HG03354 (cell line): ENCODE measurements around the gene LCLAT1.
"Not testable (repeated sequence)": the region's sequence is repeated elsewhere in the genome, so short reads cannot be mapped to it uniquely, and the experiment has no call there.

Experiments used
- ATAC-seq: cut with Tn5 transposase; IDR thresholded peaks from one replicate; pipeline ENCODE4 v1.9.1; 2021; ENCODE audit warnings: mild to moderate bottlenecking; ENCODE audit not compliant: unreplicated experiment, poor library complexity, severe bottlenecking

Gene LCLAT1

DNA sequence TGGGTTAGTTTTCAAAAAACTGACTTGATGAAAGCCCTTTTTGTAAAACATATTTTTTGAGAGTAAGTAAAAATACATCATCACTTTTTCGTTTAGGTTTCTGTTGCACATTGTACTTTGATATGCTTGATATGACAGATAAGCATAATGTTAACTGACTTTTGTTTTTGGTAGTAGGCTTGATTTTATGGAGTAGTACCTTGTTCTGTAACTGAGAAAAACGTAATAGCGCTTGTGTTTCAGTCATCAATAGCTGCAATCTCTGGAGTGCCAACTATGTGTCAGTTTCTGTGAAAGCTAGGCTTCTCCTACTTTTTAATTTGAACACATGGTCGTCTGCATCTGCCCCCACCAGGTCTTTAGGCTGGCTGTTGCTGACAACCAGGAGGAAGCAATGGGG lies 1.3 kb downstream of the LCLAT1 start:
- ATAC-seq: no peak

DNA sequence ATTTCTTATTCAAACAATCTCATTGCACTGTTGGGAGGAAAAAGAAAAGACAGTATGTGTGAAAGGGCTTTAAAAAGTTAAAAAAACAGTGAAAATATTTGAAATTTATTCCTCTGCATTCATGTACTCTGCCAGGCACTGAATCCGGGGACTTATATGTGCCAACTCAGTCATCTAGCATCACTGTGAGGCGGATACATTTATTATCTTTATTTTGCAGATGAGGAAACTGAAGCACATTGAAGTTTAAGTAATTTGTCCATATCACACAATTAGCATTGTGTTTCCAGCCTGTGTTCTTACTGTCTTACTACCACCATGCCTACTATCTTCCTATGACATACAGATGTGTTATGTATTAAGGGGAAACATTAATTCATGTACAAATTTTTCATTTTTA lies 1.8 kb downstream of the LCLAT1 start:
- ATAC-seq: no peak

DNA sequence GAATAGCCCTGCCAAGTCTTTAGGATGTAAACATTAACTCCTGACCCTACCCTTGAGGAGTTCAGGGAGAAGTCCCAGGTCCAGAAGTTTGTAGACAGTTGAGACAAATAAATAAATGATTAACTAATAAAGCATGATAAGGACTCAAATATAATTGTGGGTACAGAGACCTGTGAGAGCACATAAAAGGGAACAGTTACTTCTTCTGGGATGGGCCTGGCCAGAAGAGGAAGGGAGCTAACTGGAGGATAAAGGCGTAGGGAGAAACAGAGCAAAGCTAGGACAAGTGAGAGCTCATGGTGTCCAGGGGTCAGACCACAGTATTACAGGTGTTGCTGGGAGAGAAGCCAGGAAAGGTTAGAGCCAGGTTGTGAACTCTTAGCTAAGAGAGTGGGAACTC lies 3.0 kb downstream of the LCLAT1 start:
- no peak for ATAC-seq

DNA sequence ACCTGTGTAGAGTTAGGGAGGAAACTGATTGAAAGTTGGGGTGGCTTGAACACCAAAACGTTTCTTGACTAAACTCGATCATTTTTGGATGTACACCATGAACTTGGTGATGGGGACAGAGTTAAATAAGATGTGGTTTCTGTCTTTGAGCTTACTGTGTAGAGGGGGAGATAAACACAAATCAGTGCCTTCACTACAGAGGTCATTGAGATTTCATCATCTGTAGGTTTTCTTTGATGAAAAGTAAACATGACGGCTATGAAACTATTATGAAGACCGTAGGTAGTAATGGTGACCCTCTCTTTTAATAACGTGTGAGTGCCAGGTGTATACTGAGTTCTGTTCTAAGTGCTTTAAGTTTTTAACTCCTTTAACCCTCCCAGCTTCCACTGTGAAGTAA lies 6.5 kb downstream of the LCLAT1 start:
- ATAC-seq: no peak

DNA sequence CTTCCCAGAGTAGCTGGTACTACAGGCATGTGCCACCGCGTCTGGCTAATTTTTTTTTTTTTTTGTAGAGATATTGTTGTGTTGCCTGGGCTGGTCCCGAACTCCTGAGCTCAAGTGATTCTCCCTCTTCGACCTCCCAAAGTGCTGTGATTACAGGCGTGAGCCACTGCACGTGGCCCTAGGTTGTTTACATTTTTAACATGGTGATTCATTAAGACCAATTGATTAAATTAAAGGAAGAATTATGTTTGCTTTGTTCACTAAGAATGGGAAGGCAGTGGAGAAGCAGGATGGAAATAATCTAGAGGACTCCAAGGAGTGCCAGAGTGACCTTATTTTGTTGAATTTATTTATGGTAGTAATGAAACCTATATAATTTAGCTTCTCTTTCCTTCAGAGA lies 7.5 kb downstream of the LCLAT1 start:
- ATAC-seq: no peak

DNA sequence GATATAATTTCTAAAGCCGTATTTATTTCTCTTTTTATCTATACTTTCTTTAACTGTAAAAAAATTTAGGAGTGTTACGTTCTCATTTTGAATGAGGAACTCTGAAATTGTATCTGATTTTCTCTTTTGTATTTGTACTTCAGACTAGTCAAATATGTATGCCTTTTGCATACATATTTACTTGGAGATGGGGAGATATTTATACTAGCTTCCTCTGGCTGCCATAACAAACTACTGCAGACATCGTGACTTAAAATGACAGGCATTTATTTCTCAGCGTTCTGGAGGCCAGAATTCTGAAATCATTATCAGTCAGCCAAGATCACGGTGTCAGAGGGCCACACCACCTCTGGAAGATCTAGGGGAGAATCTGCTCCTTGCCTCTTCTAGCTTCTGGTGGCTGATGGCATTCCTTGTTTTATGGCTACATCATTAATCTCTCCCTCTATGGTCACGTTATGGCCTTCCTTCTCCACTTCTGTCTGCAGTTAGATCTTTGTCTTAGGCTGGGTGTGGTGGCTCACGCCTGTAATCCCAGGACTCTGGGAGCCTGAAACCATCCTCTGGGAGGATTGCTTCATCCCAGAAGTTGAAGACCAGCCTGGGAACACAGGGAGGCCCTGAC lies 8.2 kb downstream of the LCLAT1 start:
- ATAC-seq: no peak

DNA sequence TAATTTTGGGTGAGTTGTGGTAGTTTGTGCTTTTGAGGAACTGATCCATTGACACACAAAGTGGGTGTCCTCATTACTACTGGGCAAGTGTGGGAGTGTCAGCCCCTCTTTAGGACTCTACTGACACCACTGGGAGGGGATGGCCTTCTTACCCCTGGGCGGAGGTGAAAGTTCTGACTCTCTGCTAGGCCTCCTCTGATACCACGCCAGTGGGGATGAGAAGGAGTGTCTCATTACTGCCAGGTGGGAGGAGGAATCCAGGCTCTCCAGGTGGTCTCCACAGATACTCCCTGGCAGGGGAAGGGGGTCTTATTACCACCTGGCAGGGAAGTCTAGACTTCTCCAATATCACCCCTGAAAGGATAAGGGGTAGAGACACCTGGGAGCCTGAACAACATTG lies 9.1 kb downstream of the LCLAT1 start:
- no peak for ATAC-seq

DNA sequence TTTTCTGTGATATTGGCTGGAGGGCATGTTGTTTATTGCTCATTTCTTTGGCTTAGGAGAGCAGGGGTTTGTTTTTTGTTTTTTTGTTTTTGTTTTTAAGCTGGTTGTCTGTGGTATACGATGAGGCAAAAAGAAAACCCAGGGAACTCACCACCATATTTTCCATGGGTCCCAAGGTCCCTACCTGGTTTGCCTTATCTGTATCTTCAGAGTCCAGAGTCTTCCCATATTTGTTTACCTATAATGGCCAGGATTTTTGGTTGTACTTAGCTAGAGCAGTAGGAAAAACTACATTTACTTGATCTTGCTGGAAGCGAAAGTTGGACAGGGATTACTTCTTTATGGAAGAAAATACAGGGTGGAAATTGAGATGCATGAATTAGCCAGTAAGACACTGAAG lies 9.5 kb downstream of the LCLAT1 start:
- no peak for ATAC-seq

DNA sequence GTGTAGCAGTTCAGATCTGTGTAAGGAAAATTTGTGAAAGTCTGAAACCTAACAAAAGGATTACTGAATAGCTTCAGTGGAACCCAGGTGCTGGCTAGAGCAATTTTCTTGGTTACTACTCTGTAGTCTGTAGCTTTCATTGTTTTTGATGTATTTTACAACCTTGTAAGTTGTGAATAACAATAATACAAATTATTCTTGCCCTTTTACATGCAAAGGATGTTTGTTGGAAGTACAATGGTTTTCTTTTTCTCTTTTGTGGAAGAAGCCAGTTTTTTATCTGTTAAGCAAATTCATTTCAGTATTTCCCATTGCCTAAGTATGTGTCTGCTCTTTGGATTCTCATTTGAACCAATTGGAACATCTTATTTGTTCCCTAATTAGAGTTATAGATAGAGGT lies 10.2 kb downstream of the LCLAT1 start:
- ATAC-seq: no peak

DNA sequence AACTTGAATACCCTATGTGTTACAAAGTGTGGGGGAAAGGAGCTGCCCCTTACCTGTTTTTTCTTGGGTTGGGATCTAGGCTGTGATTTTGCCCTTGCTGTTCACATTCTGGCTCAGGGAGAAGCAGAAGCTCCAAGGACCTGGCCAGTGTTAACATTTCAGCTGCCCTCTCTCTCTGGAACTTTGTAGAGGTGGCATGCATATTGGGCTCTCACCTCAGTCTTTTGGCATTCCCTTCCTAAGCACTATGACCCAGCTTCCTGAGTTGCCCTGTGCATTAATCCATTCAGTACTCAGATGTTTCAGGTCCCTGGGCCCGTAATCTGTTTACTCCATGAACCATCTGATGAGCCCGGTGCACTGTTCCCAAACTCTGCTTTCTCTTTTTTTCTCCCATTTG lies 12.1 kb downstream of the LCLAT1 start:
- no peak for ATAC-seq

DNA sequence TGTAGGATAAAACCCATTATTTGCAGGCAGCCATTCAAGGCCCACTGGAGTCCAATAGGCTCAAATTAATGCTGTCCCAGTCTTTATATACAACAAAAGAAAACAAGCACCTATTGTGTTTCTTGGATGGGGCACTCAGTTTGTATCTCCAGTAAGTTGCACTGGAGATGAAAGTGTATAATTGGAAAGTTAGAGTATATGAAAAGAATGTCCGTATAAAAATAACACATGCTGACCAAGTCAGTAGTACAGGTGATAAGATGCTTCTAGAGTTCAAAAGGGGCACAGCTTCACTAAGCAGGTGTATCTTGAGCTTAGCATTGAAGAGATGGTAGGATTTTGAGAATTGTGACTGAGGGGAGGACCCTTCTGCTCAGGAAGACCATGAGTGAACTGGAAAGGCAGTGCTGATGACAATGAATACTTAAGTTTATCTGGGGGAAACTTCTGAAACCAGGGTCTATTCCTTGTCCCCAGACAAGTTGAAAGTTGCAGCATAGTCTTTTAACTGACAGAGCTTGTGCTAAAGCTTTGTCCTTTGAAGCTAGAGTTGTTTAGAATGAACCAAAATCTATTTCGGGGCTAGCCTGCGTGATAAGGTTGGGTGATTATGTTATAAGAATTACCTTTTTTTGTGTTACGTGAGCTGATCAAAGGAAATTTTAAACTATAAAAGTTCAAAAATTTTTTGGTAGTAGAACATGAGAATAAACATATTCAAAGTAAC lies 15.2 kb downstream of the LCLAT1 start:
- ATAC-seq: no peak

DNA sequence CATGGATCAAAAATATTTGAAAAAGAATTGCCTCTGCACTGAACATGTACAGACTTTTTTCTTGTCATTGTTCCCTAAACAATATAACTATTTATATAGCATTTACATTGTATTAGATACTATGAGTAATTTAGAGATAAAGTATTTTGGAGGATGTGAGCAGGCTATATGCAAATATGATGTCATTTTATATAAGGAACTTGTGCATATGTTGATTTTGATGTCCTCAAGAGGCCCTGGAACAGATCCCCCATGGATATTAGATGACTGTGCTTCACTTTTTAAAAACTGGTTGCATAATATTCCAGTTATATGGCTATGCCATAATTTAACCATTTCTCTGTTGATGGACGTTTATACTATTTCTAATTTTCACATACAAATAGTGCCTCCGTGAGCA lies 16.5 kb downstream of the LCLAT1 start:
- no peak for ATAC-seq

DNA sequence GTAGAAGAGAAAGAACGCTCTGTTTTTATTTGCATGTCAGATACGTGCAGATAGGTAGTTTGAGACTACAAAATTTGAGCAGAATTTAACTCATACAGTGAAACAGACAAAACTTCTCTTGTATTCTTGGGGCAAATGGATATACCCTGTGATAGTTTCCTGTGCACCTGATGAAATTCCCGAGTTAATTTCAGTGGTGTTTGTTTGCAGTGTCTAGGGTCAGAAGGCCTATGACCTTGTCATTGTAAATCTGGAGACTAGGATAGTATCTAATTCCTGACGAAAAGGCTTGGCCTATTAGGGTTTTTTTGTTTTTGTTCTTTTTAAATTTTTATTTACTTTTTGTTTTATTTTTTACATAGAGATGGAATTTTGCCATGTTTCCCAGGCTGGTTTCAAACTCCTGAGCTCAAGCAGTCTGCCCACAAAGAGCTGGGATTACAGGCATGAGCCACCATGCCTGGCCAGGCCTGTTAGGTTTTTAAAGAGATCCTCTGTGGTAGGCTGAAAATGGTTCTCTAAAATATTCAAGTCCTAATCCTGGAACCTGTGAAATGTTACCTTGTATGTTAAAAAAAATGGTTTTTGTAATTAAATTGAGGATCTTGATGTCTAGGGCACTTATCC lies 17.6 kb downstream of the LCLAT1 start:
- no peak for ATAC-seq

DNA sequence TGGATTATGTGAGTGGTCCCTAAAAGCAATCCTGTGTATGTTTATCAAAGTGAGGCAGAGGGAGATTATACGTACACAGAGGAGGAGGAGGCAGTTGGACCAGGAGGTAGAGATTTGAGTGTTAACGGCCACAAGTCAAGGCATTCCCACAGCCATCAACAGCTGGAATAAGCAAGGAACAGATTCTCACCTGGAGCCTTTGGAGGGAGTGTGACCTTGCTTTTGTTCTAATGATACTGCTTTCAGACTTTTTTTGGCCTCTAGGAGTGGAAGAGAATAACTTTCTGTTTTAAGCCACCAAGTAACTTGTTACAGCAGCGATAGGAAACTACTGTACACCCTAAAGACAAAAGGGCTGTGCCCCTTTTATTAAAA lies 18.1 kb downstream of the LCLAT1 start:
- no peak for ATAC-seq

DNA sequence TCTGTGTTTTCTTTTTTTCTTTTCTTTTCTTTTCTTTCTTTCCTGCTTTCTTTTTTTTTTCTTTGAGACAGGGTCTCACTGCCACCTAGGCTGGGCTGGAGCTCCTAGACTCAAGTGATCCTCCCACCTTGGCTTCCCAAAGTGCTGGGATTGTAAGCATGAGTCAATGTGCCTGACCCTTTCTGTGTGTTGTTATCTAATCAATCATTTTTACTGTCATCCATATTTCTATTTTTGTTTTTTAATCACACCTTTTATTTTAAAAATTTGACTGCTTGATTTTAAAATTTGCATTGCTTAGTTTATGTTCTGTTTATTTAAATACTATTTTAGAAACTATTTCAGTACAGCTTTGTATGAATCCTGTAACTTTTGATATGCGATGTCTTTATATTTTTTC lies 19.2 kb downstream of the LCLAT1 start:
- no peak for ATAC-seq

DNA sequence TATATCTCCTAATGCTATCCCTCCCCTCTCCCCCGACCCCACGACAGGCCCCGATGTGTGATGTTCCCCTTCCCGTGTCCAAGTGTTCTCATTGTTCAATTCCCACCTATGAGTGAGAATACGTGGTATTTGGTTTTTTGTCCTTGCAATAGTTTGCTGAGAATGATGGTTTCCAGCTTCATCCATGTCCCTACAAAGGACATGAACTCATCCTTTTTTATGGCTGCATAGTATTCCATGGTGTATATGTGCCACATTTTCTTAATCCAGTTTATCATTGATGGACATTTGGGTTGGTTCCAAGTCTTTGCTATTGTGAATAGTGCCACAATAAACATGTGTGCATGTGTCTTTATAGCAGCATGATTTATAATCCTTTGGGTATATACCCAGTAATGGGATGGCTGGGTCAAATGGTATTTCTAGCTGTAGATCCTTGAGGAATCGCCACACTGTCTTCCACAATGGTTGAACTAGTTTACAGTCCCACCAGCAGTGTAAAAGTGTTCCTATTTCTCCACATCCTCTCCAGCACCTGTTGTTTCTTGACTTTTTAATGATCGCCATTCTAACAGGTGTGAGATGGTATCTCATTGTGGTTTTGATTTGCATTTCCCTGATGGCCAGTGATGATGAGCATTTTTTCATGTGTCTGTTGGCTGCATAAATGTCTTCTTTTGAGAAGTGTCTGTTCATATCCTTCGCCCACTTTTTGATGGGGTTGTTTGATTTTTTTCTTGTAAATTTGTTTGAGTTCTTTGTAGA lies 20.2 kb downstream of the LCLAT1 start:
- not testable (repeated sequence) for ATAC-seq

DNA sequence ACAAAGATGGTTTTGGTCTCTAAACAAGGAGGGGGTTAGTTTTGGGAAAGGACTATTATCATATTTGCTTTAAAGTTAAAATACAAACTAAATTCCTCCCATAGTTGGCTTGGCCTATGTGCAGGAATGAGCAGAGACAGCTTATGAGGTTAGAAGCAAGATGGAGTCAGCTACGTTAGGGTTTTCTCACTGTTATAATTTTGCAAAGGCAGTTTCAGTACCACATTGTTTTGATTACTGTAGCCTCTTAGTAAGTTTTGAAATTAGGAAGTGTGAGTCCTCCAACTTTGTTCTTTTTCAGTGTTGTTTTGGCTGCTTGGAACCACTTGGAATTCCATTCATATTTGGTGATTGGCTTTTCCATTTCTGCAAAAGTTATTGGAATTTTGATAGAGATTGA lies 23.4 kb downstream of the LCLAT1 start:
- ATAC-seq: no peak

DNA sequence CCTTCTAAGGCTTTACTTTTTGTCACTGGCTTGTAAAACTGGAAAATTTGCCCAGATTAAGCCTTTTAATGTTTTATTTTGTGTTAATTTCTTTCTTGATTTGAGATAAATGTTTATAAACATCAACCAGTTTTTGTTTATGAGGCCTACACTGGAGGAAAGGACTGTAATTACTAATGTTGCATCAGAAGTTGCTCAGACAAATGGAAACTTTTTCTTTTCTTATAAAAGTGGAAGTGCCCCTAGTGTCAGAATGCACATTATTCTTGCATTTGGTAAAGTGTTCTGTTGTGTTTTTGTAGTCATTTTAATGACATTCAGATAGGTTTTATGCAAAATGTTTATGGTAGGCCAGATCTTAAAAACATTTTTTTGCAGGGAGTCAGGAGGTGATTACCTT lies 25.3 kb downstream of the LCLAT1 start:
- no peak for ATAC-seq

DNA sequence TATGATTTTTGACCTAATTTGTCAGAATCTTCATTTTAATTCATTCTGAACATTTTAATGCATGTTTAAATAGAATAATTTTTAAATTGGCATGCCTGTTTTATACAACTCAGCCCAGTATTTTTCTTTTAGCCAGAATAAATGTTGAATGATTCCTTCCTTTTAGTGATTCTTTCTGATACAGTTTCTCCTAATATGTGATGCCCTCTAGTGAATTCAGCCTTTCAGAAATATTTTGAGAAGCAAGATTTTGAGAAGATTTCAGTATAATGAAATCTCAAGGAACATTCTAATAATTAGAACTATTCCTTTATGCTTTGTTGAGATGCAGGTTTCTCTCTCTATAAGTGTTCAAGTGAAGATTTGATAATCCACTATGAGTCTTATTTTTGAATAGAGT lies 28.5 kb downstream of the LCLAT1 start:
- ATAC-seq: no peak

DNA sequence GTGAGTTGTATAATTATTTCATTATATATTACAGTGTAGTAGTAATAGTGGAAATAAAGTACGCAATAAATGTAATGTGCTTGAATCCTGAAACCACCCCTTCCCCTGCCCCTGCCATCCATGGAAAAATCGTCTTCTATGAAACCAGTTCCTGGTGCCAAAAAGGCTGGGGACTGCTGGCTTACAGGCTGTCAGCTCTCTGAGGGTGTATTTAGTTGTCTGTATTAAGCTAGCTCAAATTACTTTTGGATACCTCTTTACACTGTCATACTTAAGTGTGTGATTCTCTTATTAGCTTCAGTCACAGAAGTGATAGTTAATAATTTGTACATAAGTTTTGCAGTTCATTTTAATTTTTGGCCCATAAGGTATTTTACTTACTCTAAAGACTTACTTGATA lies 29.6 kb downstream of the LCLAT1 start:
- ATAC-seq: no peak
